ENCODE data around the gene WNT9A. TPM values are rescaled to one million over a fixed set of nuclear protein-coding genes. Genes with fewer than 3 reads are reported as not detected.
A peak's percentile ranks its signal among the peaks of the same experiment; 100 is the strongest.

The WNT9A gene
- total and polyA plus RNA-seq, 9 of the 15 experiments (the other 6 are each of a cell fraction or from before 2014, with no cell fraction given): 0.04 to 0.17 (median 0.10) TPM; not detected in 4

- TF ChIP-seq HDAC2 (IDR thresholded peaks at IDR 0.05) (no peak), ZFP1 (CRISPR knock-in tag; IDR thresholded peaks at IDR 0.05) (no peak), SIN3B (IDR thresholded peaks at IDR 0.05; ENCODE audit: low read depth) (no peak), NR1H2 (CRISPR knock-in tag; IDR thresholded peaks at IDR 0.05) (no peak), TEAD1 (CRISPR knock-in tag; IDR thresholded peaks at IDR 0.05) (no peak; a peak in 1 of 4 replicates), ADNP (tag; IDR thresholded peaks at IDR 0.05) (no peak), NFXL1 (CRISPR knock-in tag; IDR thresholded peaks at IDR 0.05) (no peak), PTRF (tag; IDR thresholded peaks at IDR 0.05) (0 out of 2 replicates have a peak, but pooled peaks have one; percentile 8), MBD2 (IDR thresholded peaks at IDR 0.05; ENCODE audit: borderline replicate concordance, low read depth) (no peak), STAT5A (IDR thresholded peaks at IDR 0.05; ENCODE audit: borderline replicate concordance, low read length) (no peak), ELF2 (CRISPR knock-in tag; IDR thresholded peaks at IDR 0.05) (no peak), DACH1 (IDR thresholded peaks at IDR 0.05; ENCODE audit: partially characterized antibody) (no peak), RHOXF2B (CRISPR knock-in tag; conservative IDR thresholded peaks at IDR 0.05) (no peak), E2F1 (CRISPR knock-in tag; IDR thresholded peaks at IDR 0.05) (no peak), UBTF (IDR thresholded peaks at IDR 0.05; ENCODE audit: borderline replicate concordance in 1 of 2, low read depth in 2 of 2, low read length in 2 of 2) (peak in 1 of 2 experiments; percentile 61; a peak in 1 of 4 replicates)
- TF ChIP-seq, protein P1, sequence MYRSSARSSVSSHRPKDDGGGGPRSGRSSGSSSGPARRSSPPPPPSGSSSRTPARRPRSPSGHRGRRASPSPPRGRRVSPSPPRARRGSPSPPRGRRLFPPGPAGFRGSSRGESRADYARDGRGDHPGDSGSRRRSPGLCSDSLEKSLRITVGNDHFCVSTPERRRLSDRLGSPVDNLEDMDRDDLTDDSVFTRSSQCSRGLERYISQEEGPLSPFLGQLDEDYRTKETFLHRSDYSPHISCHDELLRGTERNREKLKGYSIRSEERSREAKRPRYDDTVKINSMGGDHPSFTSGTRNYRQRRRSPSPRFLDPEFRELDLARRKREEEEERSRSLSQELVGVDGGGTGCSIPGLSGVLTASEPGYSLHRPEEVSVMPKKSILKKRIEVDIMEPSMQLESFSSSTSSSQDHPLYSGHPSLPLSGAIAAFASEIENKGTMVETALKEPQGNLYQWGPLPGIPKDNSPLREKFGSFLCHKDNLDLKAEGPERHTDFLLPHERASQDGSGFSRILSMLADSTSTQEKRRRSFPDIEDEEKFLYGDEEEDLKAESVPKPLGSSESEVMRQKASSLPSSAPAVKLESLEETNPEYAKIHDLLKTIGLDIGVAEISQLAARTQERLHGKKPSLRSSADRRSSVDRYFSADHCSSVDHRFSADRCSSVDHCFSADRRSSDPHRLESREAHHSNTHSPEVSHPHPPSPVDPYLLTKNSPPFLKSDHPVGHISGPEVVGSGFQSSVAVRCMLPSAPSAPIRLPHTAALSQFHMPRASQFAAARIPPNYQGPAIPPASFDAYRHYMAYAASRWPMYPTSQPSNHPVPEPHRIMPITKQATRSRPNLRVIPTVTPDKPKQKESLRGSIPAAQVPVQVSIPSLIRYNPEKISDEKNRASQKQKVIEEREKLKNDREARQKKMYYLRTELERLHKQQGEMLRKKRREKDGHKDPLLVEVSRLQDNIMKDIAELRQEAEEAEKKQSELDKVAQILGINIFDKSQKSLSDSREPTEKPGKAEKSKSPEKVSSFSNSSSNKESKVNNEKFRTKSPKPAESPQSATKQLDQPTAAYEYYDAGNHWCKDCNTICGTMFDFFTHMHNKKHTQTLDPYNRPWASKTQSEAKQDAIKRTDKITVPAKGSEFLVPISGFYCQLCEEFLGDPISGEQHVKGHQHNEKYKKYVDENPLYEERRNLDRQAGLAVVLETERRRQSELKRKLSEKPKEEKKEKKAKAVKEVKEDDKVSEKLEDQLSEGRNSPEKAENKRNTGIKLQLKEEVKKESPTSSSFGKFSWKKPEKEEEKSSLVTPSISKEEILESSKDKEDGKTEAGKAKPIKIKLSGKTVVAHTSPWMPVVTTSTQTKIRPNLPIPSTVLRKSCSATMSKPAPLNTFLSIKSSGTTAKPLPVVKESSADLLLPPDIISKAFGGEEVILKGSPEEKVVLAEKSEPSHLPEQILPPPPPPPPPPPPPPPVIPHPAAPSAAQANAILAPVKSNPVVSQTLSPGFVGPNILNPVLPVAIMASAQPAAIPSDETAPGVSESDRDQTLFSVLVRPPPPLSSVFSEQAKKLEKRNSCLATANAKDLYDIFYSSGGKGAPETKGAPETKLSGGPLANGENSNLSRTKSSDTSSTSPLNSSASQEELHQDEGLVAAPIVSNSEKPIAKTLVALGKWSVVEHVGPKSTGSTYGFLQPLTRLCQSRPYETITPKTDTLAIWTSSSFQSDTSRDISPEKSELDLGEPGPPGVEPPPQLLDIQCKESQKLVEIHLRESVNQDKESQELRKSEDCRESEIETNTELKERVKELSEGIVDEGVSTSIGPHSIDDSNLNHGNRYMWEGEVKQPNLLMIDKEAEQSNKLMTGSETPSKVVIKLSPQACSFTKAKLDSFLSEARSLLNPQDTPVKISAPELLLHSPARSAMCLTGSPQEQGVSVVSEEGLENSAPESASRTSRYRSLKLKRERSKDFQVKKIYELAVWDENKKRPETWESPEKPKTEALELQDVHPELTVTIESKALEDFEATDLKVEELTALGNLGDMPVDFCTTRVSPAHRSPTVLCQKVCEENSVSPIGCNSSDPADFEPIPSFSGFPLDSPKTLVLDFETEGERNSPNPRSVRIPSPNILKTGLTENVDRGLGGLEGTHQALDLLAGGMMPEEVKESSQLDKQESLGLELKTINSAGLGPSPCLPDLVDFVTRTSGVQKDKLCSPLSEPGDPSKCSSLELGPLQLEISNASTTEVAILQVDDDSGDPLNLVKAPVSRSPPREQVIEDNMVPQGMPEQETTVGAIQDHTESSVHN (IDR thresholded peaks at IDR 0.05; ENCODE audit: borderline replicate concordance in 1 of 2, low read depth in 1 of 2): no peak
These were observed 61.9 kb downstream of the WNT9A start (continued) for GRCh38 chr1:227885648-227886502.
